Measurements from ENCODE around the gene EZH2. TPM values are rescaled to one million over a fixed set of nuclear protein-coding genes. Genes with fewer than 3 reads are reported as not detected.

EZH2 gene
- total and polyA plus RNA-seq, 4 donors = 3.6 to 14.8 (median 4.4) TPM

- DNase-seq = no peak
- H3K36me3 ChIP-seq (ENCODE audit: control insufficient read depth in 4 of 4, insufficient read depth in 4 of 4, low read length in 4 of 4) = no peaks in the 10 kb centered on the region
- WGBS, 2 donors = 74 to 77% methylated on average over 9 of the region's 9 CpGs
- TF ChIP-seq CTCF (IDR thresholded peaks at IDR 0.05; ENCODE audit: control extremely low read depth, extremely low read depth) = no peak
- peaks cover 0 to 20% (median 12%) of the 10 kb centered on the region in 5 donors for H3K4me1 ChIP-seq (ENCODE audit: control insufficient read depth in 5 of 5, insufficient read depth in 5 of 5, low read length in 5 of 5)
- no peak overlapping the region for H3K27ac ChIP-seq (ENCODE audit: low read depth in 1 of 2, low read length in 1 of 2)
- no peak for ATAC-seq (ENCODE audit: insufficient read depth, low FRiP score)
- no peaks in the 10 kb centered on the region for H3K9me3 ChIP-seq (ENCODE audit: control insufficient read depth in 4 of 4, insufficient read depth in 3 of 4, low read length in 3 of 4)
- no peak overlapping the region for H3K9ac ChIP-seq (ENCODE audit: insufficient read depth in 1 of 2, low read length in 2 of 2)
- H3K4me3 ChIP-seq = no peak overlapping the region
- no peaks in the 10 kb centered on the region for H3K27me3 ChIP-seq (ENCODE audit: control insufficient read depth in 3 of 3, insufficient read depth in 3 of 3, low read length in 2 of 3)
These were observed 36.0 kb downstream of the EZH2 start for GRCh38 chr7:148847815-148848734.

- Histone ChIP-seq H3K4me1 (ENCODE audit: control insufficient read depth in 5 of 5, insufficient read depth in 5 of 5, low read length in 5 of 5) (peaks cover 0 to 2% (median 0%) of the 10 kb centered on the region in 5 donors), H3K9ac (ENCODE audit: insufficient read depth in 1 of 2, low read length in 2 of 2) (no peak overlapping the region), H3K27me3 (ENCODE audit: control insufficient read depth in 3 of 3, insufficient read depth in 3 of 3, low read length in 2 of 3) (no peaks in the 10 kb centered on the region), H3K27ac (ENCODE audit: low read depth in 1 of 2, low read length in 1 of 2) (no peak overlapping the region), H3K36me3 (ENCODE audit: control insufficient read depth in 4 of 4, insufficient read depth in 4 of 4, low read length in 4 of 4) (peaks cover 0 to 3% (median 0%) of the 10 kb centered on the region in 4 donors), H3K4me3 (no peak overlapping the region), H3K9me3 (ENCODE audit: control insufficient read depth in 4 of 4, insufficient read depth in 3 of 4, low read length in 3 of 4) (no peaks in the 10 kb centered on the region)
- ATAC-seq (ENCODE audit: insufficient read depth, low FRiP score) = no peak
- DNase-seq = no peak
- no peak for TF ChIP-seq CTCF (IDR thresholded peaks at IDR 0.05; ENCODE audit: control extremely low read depth, extremely low read depth)
- WGBS, 2 donors = 46 to 49% methylated on average over 2 of the region's 2 CpGs
These were observed 45.2 kb downstream of the EZH2 start for GRCh38 chr7:148838905-148839304.

GRCh38 chr7:148835854-148836253, 48.2 kb downstream of the EZH2 start:
- ATAC-seq (ENCODE audit: insufficient read depth, low FRiP score) (no peak), DNase-seq (no peak)
- no peak overlapping the region for H3K4me3 ChIP-seq
- H3K27ac ChIP-seq (ENCODE audit: low read depth in 1 of 2, low read length in 1 of 2) = no peak overlapping the region
- no peaks in the 10 kb centered on the region for H3K27me3 ChIP-seq (ENCODE audit: control insufficient read depth in 3 of 3, insufficient read depth in 3 of 3, low read length in 2 of 3)
- H3K36me3 ChIP-seq (ENCODE audit: control insufficient read depth in 4 of 4, insufficient read depth in 4 of 4, low read length in 4 of 4) = peaks cover 0 to 3% (median 0%) of the 10 kb centered on the region in 4 donors
- 97 to 98% methylated on average over 4 of the region's 4 CpGs for WGBS, 2 donors
- H3K9ac ChIP-seq (ENCODE audit: insufficient read depth in 1 of 2, low read length in 2 of 2) = no peak overlapping the region
- H3K4me1 ChIP-seq (ENCODE audit: control insufficient read depth in 5 of 5, insufficient read depth in 5 of 5, low read length in 5 of 5) = no peaks in the 10 kb centered on the region
- no peaks in the 10 kb centered on the region for H3K9me3 ChIP-seq (ENCODE audit: control insufficient read depth in 4 of 4, insufficient read depth in 3 of 4, low read length in 3 of 4)
- no peak for TF ChIP-seq CTCF (IDR thresholded peaks at IDR 0.05; ENCODE audit: control extremely low read depth, extremely low read depth)

All from lung (tissue), 12 donors.